Effector memory CD8-positive, alpha-beta T cell (primary cell): ENCODE measurements around the gene RUNX1.
"Not testable (repeated sequence)": the region's sequence is repeated elsewhere in the genome, so short reads cannot be mapped to it uniquely, and the experiment has no call there.

Source experiments
- ATAC-seq: fragments of 150-1000 bp; cut with Tn5 transposase; replicated peaks from 2 replicates; pipeline ENCODE4 v1.10.0; 2021; ENCODE audit warnings: mild to moderate bottlenecking, moderate library complexity
- DNase-seq, 3 experiments: peaks; one replicate each; pipeline ENCODE4 v3.0.0; 2021
- H3K27ac Mint-ChIP-seq, 2 donors: one replicate each; pipeline ENCODE4 v1.8.0; 2022; ENCODE audit warnings: mild to moderate bottlenecking in 2 of 2, mixed read lengths in 2 of 2, moderate library complexity in 2 of 2
- H3K27me3 Mint-ChIP-seq, 2 donors: one replicate each; pipeline ENCODE4 v1.8.0; 2022; ENCODE audit warnings: mixed read lengths in 2 of 2
- H3K36me3 Mint-ChIP-seq: one replicate; pipeline ENCODE4 v1.8.0; 2022; ENCODE audit warnings: mild to moderate bottlenecking, moderate library complexity, mixed read lengths; ENCODE audit not compliant: insufficient read depth
- H3K4me1 Mint-ChIP-seq, 2 donors: one replicate each; pipeline ENCODE4 v1.8.0; 2022; ENCODE audit warnings: low read depth in 2 of 2, mixed read lengths in 2 of 2
- H3K4me3 Mint-ChIP-seq, 2 donors: one replicate each; pipeline ENCODE4 v1.8.0; 2022; ENCODE audit warnings: mild to moderate bottlenecking in 2 of 2, mixed read lengths in 2 of 2, moderate library complexity in 2 of 2
- H3K9me3 Mint-ChIP-seq, 2 donors: one replicate each; pipeline ENCODE4 v1.8.0; 2022; ENCODE audit warnings: mixed read lengths in 2 of 2

RUNX1 gene

DNA sequence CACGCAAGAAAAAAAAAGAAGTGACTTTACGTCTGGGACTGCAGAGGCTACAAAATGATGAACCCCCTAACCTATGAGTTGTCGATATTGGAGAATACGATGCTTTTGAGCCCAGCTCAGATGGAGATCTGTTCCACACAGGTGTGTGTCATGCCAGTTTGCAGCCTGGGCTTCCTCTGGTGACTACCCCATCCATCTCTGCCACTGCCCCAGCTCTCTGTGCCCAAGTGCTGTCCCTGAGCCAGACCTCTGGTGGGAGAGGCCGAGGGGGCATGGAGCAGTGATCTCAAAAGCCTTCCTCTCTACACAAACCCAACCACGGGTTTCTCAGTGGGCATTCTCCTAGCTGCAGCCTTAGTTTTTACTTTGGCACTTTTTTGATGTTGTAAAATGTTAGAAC, 239.3 kb downstream of the RUNX1 start:
- peak overlapping the region; percentile 96 to 97 for H3K27ac Mint-ChIP-seq
- peaks cover 39% of the 10 kb centered on the region for H3K36me3 Mint-ChIP-seq
- DNase-seq (no peak), ATAC-seq (no peak)
- peaks cover 72 to 91% of the 10 kb centered on the region in 2 donors for H3K4me1 Mint-ChIP-seq
- no peaks in the 10 kb centered on the region for H3K9me3 Mint-ChIP-seq
- peak overlapping the region; percentile 24 to 74 for H3K4me3 Mint-ChIP-seq
- no peaks in the 10 kb centered on the region for H3K27me3 Mint-ChIP-seq

DNA sequence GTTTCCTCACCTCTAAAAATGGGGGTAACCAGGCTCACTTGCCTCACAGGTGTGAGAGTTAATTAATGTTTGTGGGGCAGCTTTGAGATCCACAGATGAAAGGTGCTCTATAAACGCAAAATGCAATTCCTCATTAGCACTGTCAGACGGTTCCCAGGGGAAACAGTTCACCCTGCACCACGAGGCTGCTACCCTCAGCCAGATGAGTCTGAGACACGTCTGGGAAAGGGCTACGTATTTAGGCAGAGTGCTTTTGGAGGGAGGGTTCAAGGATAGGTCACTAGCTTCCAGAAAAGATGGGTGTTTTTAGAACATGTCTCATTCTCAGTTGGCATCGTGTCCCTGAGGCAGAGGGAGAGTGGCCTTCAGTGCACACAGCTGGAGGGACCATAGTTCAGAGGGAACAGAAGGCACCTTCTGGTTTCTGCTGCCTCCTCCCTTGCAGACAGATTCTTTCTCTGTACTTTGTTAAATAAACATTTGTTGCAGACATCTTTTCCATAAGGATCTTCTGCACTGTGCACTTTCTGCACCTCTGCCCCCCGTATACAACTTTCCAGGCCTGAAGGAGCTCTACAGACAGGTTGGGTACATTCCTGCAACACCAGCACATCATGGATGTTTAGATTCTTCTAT, 240.4 kb downstream of the RUNX1 start:
- H3K4me3 Mint-ChIP-seq = peak overlapping the region; percentile 70 to 74
- ATAC-seq = no peak
- no peaks in the 10 kb centered on the region for H3K27me3 Mint-ChIP-seq
- peaks cover 33% of the 10 kb centered on the region for H3K36me3 Mint-ChIP-seq
- DNase-seq = no peak
- peak overlapping the region; percentile 96 to 97 for H3K27ac Mint-ChIP-seq
- H3K9me3 Mint-ChIP-seq = no peaks in the 10 kb centered on the region
- H3K4me1 Mint-ChIP-seq = peaks cover 72 to 93% of the 10 kb centered on the region in 2 donors

DNA sequence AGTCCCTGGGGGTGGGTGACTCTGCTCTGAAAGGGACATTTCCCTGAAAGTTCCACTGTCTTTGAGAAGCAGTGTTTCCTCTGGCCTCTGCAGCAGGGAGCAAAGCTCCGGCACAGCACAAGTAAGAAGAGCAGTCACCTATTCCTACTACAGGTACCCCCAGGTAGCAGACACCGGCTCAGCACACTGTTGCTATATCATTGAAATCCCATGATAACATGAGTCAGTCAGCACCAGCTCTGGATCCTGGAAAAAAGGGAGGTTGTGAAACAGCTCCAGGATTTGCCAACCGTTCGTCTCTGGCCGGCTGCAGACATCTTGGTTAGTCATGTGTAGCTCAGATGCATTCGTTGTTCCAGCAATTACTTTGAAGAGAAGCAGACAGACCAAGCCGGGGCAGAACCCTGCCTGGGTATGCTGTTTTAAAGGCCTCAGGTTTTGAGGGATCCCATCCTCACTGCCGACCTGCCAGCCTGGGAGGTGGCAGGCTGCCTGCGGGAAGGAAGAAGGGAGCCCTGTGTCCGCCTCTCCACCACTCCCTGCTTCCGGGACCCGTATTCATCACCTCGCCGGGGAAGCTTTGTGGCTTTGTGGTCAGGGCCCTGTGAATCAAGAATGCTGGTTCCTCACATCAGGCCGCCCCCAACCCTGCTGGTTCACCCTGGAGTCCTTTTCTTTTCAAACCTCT, 241.1 kb downstream of the RUNX1 start:
- DNase-seq (peak; percentile 43 to 53 (median 51)), ATAC-seq (peak; percentile 55)
- Mint-ChIP-seq H3K9me3 (no peaks in the 10 kb centered on the region), H3K36me3 (peaks cover 36% of the 10 kb centered on the region), H3K27ac (peak overlapping the region; percentile 96 to 97), H3K4me3 (peak overlapping the region; percentile 70 to 74), H3K27me3 (no peaks in the 10 kb centered on the region), H3K4me1 (peaks cover 66 to 91% of the 10 kb centered on the region in 2 donors)

DNA sequence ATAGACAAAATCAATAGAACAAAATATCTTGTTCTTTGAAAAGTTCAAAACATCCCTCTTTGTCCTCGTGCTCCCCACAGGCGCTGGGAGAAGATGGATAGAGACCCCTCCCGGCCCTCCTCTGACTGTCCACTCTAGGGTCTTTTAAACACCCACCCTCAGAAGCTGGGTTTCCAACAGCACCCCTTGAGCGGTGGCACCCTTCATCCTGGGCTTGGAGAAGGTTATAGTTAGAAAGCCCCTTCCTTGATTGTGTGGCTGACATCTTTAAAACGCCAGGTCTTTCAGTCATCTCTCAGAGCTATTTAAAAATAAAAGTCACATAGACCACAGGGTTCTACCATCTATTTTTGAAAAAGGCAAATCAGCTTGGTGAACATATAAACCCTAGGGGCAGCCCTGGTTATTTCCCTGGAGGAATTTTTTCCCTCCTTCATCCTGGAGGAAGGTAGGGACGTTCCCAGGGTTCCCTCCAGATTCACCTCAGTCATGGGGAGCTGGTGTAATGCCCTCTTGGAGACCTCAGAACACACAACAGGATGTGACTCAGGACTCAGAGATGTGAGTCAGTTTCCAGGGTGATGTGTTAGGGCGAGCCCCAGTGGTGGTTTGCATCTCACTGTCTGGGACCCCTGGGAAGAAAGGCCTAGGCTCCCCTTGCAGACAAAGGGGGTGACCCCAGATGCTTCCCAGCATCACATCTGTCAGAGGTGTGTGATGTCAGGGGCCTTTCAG, 241.8 kb downstream of the RUNX1 start:
- Mint-ChIP-seq H3K36me3 (peaks cover 40% of the 10 kb centered on the region), H3K4me3 (peak overlapping the region; percentile 70 to 74), H3K9me3 (no peaks in the 10 kb centered on the region), H3K27me3 (no peaks in the 10 kb centered on the region), H3K27ac (peak overlapping the region; percentile 96 to 97), H3K4me1 (peaks cover 67 to 92% of the 10 kb centered on the region in 2 donors)
- ATAC-seq (peak; percentile 83), DNase-seq (peak; percentile 35 to 53 (median 46))

DNA sequence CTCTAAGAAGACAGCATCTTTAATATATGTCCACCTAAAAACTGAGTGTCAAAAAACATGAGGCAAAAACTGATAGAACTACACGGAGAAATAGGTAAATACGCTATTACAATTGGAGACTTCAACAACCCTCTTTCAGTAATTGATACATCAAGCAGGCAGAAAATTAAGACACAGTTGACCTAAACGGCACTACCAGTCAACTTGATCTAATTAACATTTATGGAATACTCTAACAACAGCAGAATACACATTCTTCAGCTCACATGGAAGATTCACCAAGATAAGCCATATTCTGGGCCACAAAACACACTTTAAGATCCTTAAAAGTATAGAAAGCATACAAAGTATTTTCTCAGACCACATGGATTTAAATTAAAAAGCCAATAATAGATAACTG, 242.7 kb downstream of the RUNX1 start:
- Mint-ChIP-seq H3K4me1 (peaks cover 64 to 90% of the 10 kb centered on the region in 2 donors), H3K27me3 (no peaks in the 10 kb centered on the region), H3K36me3 (peaks cover 37% of the 10 kb centered on the region), H3K4me3 (peak overlapping the region in 1 of 2 donors; percentile 9), H3K9me3 (no peaks in the 10 kb centered on the region), H3K27ac (peak overlapping the region; percentile 96 to 97)
- DNase-seq = no peak
- no peak for ATAC-seq

DNA sequence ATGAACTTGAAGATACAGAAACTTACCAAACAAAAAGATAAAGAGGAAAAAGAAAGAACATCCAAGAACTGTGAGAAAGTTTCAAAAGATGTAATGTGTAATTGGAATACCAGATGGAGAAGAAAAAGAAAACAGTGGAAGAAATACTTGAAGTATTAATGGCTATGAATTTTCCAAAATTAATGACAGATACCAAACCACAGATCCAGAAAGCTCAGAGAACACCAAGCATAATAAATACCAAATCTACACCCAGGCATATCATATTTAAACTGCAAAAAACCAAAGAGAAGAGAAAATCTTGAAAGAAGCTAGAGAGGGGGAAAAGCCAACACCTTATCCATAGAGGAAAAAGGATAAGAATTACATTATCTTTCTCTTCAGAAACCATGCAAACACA, 243.9 kb downstream of the RUNX1 start:
- H3K9me3 Mint-ChIP-seq = no peaks in the 10 kb centered on the region

DNA sequence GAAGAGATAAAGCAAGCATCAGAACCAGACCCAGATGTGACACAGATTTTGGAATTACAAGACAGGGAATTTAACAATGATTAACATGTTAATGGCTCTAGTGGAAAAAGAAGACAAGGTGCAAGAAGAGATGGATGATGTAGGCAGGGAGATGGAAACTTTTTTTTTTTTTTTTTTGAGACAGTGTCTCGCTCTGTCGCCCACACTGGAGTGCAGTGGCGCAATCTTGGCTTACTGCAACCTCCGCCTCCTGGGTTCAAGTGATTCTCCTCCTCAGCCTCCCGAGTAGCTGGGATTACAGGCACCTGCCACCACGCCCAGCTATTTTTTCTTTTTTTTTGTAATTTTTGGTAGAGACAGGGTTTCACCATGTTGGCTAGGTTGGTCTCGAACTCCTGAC, 244.5 kb downstream of the RUNX1 start:
- peaks cover 47 to 80% of the 10 kb centered on the region in 2 donors for H3K4me1 Mint-ChIP-seq
- not testable (repeated sequence) for DNase-seq, H3K9me3 Mint-ChIP-seq, ATAC-seq, H3K27me3 Mint-ChIP-seq, H3K4me3 Mint-ChIP-seq
- H3K36me3 Mint-ChIP-seq = peaks cover 42% of the 10 kb centered on the region
- peak overlapping the region; percentile 49 to 80 for H3K27ac Mint-ChIP-seq

More for the DNA sequence above, 243.9 kb downstream of the RUNX1 start:
- H3K27ac Mint-ChIP-seq = peak overlapping the region; percentile 80 to 96
- ATAC-seq (no peak), DNase-seq (no peak)
- H3K27me3 Mint-ChIP-seq = no peaks in the 10 kb centered on the region
- H3K4me1 Mint-ChIP-seq = peaks cover 52 to 86% of the 10 kb centered on the region in 2 donors
- H3K4me3 Mint-ChIP-seq = no peak overlapping the region
- peaks cover 38% of the 10 kb centered on the region for H3K36me3 Mint-ChIP-seq

DNA sequence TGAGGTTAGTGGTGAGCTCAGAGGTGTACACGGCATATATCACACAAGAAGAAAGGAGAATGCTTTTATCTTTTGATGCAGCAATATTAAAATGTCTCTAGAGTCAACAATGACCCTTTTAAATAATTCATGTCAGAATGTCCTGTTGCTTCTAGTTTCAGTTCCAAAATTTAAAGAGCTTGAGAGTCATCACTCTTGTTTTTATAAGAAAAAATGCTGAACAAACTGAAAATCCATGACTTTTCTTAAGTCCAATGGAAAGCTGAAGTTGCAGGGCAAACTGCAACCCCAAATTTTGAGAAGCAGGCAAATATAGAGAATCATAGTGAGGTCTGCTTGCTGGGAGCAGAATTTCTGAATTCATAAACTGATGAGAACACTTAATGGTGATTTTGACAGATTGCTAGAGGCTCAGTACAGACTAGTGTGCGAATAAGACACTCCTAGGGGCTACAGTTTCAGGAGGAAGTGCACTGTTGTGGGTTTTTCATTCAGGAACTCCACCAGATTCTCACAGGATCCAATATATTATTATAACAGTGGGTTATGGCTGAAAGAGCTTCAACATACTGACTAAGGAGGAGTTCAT, 245.2 kb downstream of the RUNX1 start:
- DNase-seq (no peak), ATAC-seq (no peak)
- Mint-ChIP-seq H3K27ac (peak overlapping the region; percentile 49 to 80), H3K4me1 (peaks cover 41 to 73% of the 10 kb centered on the region in 2 donors), H3K36me3 (peaks cover 47% of the 10 kb centered on the region), H3K4me3 (no peak overlapping the region), H3K9me3 (no peaks in the 10 kb centered on the region), H3K27me3 (no peaks in the 10 kb centered on the region)

DNA sequence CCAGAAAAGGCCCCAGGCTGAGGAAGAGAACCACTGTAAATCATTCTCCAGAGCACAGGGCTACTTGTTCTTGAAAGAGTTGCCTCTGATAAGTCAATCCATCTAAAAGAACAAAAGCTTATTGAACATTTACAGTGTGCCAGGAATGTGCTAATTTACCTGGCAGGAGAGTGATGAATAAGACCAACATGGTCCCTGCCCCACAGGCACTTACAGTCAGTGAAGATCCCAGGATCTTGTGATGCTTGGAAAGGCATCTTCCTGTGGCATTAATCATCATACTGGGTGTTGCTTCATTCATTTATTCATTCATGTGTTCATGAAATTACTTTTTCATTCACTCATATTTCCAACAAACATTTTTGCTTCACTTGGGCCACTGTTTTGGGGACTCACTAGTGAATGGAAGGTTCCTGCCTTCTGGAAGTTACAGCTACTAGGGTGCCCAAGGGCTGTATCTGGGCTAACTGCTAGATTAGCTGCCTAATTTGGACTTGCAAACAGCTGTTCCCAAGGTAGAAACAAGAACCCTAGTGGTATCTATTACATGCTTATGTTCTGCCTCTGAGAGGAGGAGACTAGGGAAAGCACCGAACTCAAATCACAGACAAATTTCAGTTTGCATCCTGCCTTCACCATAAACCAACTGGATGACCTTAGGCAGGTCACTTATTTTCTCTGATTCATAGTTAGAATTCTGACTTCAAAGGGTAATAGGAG, 246.8 kb downstream of the RUNX1 start:
- no peak for ATAC-seq
- peak overlapping the region in 1 of 2 donors; percentile 29 for H3K4me3 Mint-ChIP-seq
- no peaks in the 10 kb centered on the region for H3K27me3 Mint-ChIP-seq
- H3K36me3 Mint-ChIP-seq = peaks cover 48% of the 10 kb centered on the region
- H3K9me3 Mint-ChIP-seq = no peaks in the 10 kb centered on the region
- peaks cover 29 to 58% of the 10 kb centered on the region in 2 donors for H3K4me1 Mint-ChIP-seq
- DNase-seq = no peak
- H3K27ac Mint-ChIP-seq = peak overlapping the region; percentile 62 to 90

DNA sequence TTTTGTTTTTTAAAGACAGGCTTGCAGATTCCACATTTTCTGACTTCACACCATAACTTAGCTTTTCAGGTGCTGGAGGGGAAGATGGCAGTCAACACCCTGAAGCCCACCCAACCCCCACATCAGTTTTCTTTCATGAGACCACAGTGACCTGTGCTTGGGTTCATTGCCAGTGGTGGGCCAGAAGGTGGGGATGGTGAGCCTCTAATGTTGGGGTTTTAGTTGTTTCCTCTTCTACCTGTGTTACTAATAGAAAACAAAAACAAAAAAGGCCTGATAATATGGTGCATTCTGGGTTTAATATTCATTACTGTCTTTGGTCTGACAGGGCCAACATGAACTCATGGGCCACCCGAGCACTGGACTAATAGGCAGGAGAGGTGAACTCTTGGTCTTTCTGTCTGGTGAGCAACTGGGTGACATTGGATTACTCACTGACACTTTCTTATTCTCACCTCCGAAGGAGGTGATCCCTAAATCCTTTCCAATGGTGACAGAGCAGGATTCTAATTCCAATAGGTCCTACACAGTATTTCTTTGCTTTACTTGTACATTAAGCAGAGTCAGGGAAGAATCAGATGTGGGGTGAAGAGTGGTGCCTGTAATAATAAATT, 247.5 kb downstream of the RUNX1 start:
- DNase-seq = peak; percentile 11 to 32 (median 22)
- ATAC-seq = peak; percentile 59
- Mint-ChIP-seq H3K36me3 (peaks cover 51% of the 10 kb centered on the region), H3K27me3 (no peaks in the 10 kb centered on the region), H3K9me3 (no peaks in the 10 kb centered on the region), H3K27ac (peak overlapping the region; percentile 62 to 90), H3K4me3 (peak overlapping the region in 1 of 2 donors; percentile 29), H3K4me1 (peaks cover 25 to 50% of the 10 kb centered on the region in 2 donors)

DNA sequence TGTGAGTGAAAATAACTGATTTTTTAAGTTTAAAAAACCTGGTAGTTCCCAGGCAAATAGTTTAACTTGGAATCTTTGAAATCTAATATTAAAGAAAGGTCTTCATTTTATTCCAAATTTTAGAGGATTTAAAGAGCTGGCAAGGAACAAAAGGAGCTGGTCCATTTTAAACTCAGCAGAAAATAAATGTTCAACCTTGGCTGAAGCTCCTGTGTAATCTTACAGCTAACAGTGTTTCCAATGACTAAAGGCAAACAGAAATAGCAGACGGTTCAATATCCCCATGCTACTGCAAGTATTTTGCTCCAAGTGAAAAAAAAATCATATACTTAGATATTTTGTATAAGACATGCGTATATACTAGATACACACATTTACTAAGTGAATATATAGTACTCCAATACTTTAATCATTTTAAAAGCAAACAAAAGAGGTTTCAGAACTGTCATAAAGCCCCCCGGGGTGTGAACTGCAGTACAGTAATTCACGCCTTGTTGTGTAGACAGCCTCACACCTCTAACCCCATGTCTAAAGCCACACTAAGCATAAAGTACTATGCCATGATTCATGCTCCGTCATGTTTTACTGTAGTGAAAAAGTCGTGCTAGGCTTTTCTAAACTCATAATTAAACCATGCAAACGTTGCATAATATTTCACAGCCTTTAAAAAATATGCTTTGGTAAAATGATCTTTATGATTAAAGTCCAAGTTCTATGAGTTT, 248.1 kb downstream of the RUNX1 start:
- peaks cover 56% of the 10 kb centered on the region for H3K36me3 Mint-ChIP-seq
- peak overlapping the region in 1 of 2 donors; percentile 90 for H3K27ac Mint-ChIP-seq
- no peak overlapping the region for H3K4me3 Mint-ChIP-seq
- DNase-seq (peak in 2 of 3 experiments; percentile 10 to 36), ATAC-seq (peak; percentile 95)
- no peaks in the 10 kb centered on the region for H3K9me3 Mint-ChIP-seq
- no peaks in the 10 kb centered on the region for H3K27me3 Mint-ChIP-seq
- H3K4me1 Mint-ChIP-seq = peaks cover 25 to 45% of the 10 kb centered on the region in 2 donors

DNA sequence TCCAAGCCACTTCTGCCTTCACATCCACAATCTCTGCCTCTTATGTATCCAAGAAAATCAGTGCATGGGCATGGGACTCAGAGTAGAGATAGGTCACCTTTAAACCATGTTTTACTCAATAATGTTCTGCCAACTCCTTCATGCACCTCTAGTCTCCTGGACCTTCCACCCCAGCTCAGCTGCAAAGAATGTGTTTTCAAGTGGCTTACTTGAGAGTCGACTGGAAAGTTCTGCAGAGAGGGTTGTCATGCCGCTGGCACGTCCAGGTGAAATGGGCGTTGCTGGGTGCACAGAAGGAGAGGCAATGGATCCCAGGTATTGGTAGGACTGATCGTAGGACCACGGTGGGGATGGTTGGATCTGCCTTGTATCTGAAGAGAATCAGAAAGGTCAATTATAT, 250.0 kb downstream of the RUNX1 start:
- H3K9me3 Mint-ChIP-seq = no peaks in the 10 kb centered on the region
- peaks cover 19 to 29% of the 10 kb centered on the region in 2 donors for H3K4me1 Mint-ChIP-seq
- H3K36me3 Mint-ChIP-seq = peaks cover 67% of the 10 kb centered on the region
- H3K27me3 Mint-ChIP-seq = no peaks in the 10 kb centered on the region
- H3K27ac Mint-ChIP-seq = peak overlapping the region in 1 of 2 donors; percentile 31
- DNase-seq (no peak), ATAC-seq (no peak)
- H3K4me3 Mint-ChIP-seq = no peak overlapping the region
